Left ventricle myocardium inferior (tissue), 1 donor: Measurements from ENCODE around the gene IMP4. TPM values are rescaled to one million over a fixed set of nuclear protein-coding genes. Genes with fewer than 3 reads are reported as not detected.
A peak's percentile ranks its signal among the peaks of the same experiment; 100 is the strongest.

Source experiments
- DNase-seq: peaks from one replicate; pipeline ENCODE4 v3.0.0-alpha.2; 2020
- H3K27ac ChIP-seq: fragments of 200-600 bp; replicated peaks from 2 replicates; pipeline ENCODE4 v1.8.0; 2021
- H3K27me3 ChIP-seq: fragments of 200-600 bp; 2 replicates; pipeline ENCODE4 v1.8.0; 2021; ENCODE audit warnings: low read depth
- H3K36me3 ChIP-seq: fragments of 200-600 bp; 2 replicates; pipeline ENCODE4 v1.8.0; 2021
- H3K4me1 ChIP-seq: fragments of 200-600 bp; 2 replicates; pipeline ENCODE4 v1.8.0; 2021
- H3K4me3 ChIP-seq: fragments of 200-600 bp; 2 replicates; pipeline ENCODE4 v1.8.0; 2021; ENCODE audit warnings: mild to moderate bottlenecking, moderate library complexity
- H3K9me3 ChIP-seq: fragments of 200-600 bp; replicated peaks from 2 replicates; pipeline ENCODE4 v1.8.0; 2021
- CTCF ChIP-seq: fragments of 200-600 bp; IDR thresholded peaks from 2 replicates; pipeline ENCODE4 v1.8.0; 2021; ENCODE audit warnings: antibody characterized with exemption, mild to moderate bottlenecking, borderline replicate concordance
- intact Hi-C: fragments of 100-400 bp; cut with micrococcal nuclease; formaldehyde crosslinking; loops from one replicate; pipeline ENCODE4 v1.11.0; 2022
- total RNA-seq: library from RNA; stranded (reverse); fragmentation: NEBNext Ultra II Directional; extraction: Animal tissue kit (Norgen Biotek cat#: 25700); gene quantifications from one replicate; pipeline ENCODE4 v1.2.1, GENCODE V29; 2021
- donor health status: DM: no; HTN: yes; CAD: no; lungs with severe emphysema.

IMP4 gene
- total RNA-seq, 1 donor from 2014 or later, result 57.2 TPM

GRCh38 chr2:130336877-130337734 lies 5.6 kb upstream of the IMP4 start:
- Histone ChIP-seq H3K9me3 (peaks cover 4% of the 10 kb centered on the region), H3K27me3 (peaks cover 3% of the 10 kb centered on the region), H3K36me3 (peaks cover 25% of the 10 kb centered on the region), H3K27ac (peak overlapping the region; percentile 79), H3K4me1 (peaks cover 30% of the 10 kb centered on the region), H3K4me3 (peak overlapping the region; percentile 61)
- TF ChIP-seq CTCF, result no peak
- intact Hi-C loops, result no loop called here
- DNase-seq, result peak; percentile 70

GRCh38 chr2:130337735-130338325 lies 4.9 kb upstream of the IMP4 start:
- Histone ChIP-seq H3K27ac (peak overlapping the region; percentile 79), H3K4me1 (peaks cover 30% of the 10 kb centered on the region), H3K27me3 (no peaks in the 10 kb centered on the region), H3K9me3 (peaks cover 4% of the 10 kb centered on the region), H3K4me3 (peak overlapping the region; percentile 61), H3K36me3 (peaks cover 25% of the 10 kb centered on the region)
- DNase-seq, result no peak
- no peak for TF ChIP-seq CTCF
- intact Hi-C loops, result no loop called here

GRCh38 chr2:130338793-130339345 lies 3.8 kb upstream of the IMP4 start:
- no peak for TF ChIP-seq CTCF
- Histone ChIP-seq H3K4me1 (peaks cover 41% of the 10 kb centered on the region), H3K4me3 (no peak overlapping the region), H3K27ac (no peak overlapping the region), H3K36me3 (peaks cover 25% of the 10 kb centered on the region), H3K27me3 (no peaks in the 10 kb centered on the region), H3K9me3 (peaks cover 4% of the 10 kb centered on the region)
- intact Hi-C loops, result no loop called here
- DNase-seq, result no peak

- Histone ChIP-seq H3K27me3 (no peaks in the 10 kb centered on the region), H3K36me3 (peaks cover 34% of the 10 kb centered on the region), H3K9me3 (peaks cover 3% of the 10 kb centered on the region), H3K4me1 (peaks cover 44% of the 10 kb centered on the region), H3K4me3 (no peak overlapping the region), H3K27ac (no peak overlapping the region)
- DNase-seq, result no peak
- no peak for TF ChIP-seq CTCF
- intact Hi-C loops, result no loop called here
Measured at GRCh38 chr2:130339885-130340745, 2.6 kb upstream of the IMP4 start.

GRCh38 chr2:130341562-130342019 lies 1.1 kb upstream of the IMP4 start:
- peak overlapping the region; percentile 98 for H3K27ac ChIP-seq
- H3K9me3 ChIP-seq, result no peaks in the 10 kb centered on the region
- H3K36me3 ChIP-seq, result peaks cover 49% of the 10 kb centered on the region
- peak overlapping the region; percentile 85 for H3K4me3 ChIP-seq
- intact Hi-C loops, result no loop called here
- H3K27me3 ChIP-seq, result no peaks in the 10 kb centered on the region
- no peak for DNase-seq
- peaks cover 43% of the 10 kb centered on the region for H3K4me1 ChIP-seq
- no peak for TF ChIP-seq CTCF
